Activated naive CD8-positive, alpha-beta T cell (primary cell): ENCODE data around the gene AGK.
"Not testable (repeated sequence)": the region's sequence is repeated elsewhere in the genome, so short reads cannot be mapped to it uniquely, and the experiment has no call there.

Source experiments
- H3K27ac Mint-ChIP-seq: one replicate; pipeline ENCODE4 v1.8.0; 2021; ENCODE audit warnings: mixed read lengths
- H3K27me3 Mint-ChIP-seq: one replicate; pipeline ENCODE4 v1.8.0; 2021; ENCODE audit warnings: mixed read lengths
- H3K36me3 Mint-ChIP-seq: one replicate; pipeline ENCODE4 v1.8.0; 2021; ENCODE audit warnings: mixed read lengths
- H3K4me1 Mint-ChIP-seq: one replicate; pipeline ENCODE4 v1.8.0; 2021; ENCODE audit warnings: low read depth, mixed read lengths
- H3K4me3 Mint-ChIP-seq: one replicate; pipeline ENCODE4 v1.8.0; 2021; ENCODE audit warnings: mild to moderate bottlenecking, mixed read lengths
- H3K9me3 Mint-ChIP-seq: one replicate; pipeline ENCODE4 v1.8.0; 2021; ENCODE audit warnings: low read depth, mixed read lengths

AGK gene

GRCh38 chr7:141634065-141634464 is 82.9 kb downstream of the AGK start:
- H3K4me1 Mint-ChIP-seq: no peaks in the 10 kb centered on the region
- no peaks in the 10 kb centered on the region for H3K9me3 Mint-ChIP-seq
- no peak overlapping the region for H3K4me3 Mint-ChIP-seq
- peaks cover 22% of the 10 kb centered on the region for H3K36me3 Mint-ChIP-seq
- no peak overlapping the region for H3K27ac Mint-ChIP-seq
- H3K27me3 Mint-ChIP-seq: no peaks in the 10 kb centered on the region

GRCh38 chr7:141636053-141636452 is 84.8 kb downstream of the AGK start:
- no peaks in the 10 kb centered on the region for H3K27me3 Mint-ChIP-seq
- no peaks in the 10 kb centered on the region for H3K9me3 Mint-ChIP-seq
- H3K36me3 Mint-ChIP-seq: peaks cover 27% of the 10 kb centered on the region
- no peak overlapping the region for H3K27ac Mint-ChIP-seq
- no peak overlapping the region for H3K4me3 Mint-ChIP-seq
- no peaks in the 10 kb centered on the region for H3K4me1 Mint-ChIP-seq

GRCh38 chr7:141640239-141640840 is 89.1 kb downstream of the AGK start:
- no peaks in the 10 kb centered on the region for H3K4me1 Mint-ChIP-seq
- no peaks in the 10 kb centered on the region for H3K27me3 Mint-ChIP-seq
- H3K27ac Mint-ChIP-seq: peak overlapping the region; percentile 9
- peaks cover 14% of the 10 kb centered on the region for H3K36me3 Mint-ChIP-seq
- H3K9me3 Mint-ChIP-seq: no peaks in the 10 kb centered on the region
- no peak overlapping the region for H3K4me3 Mint-ChIP-seq

GRCh38 chr7:141641876-141642275 is 90.7 kb downstream of the AGK start:
- H3K36me3 Mint-ChIP-seq: peaks cover 14% of the 10 kb centered on the region
- no peaks in the 10 kb centered on the region for H3K4me1 Mint-ChIP-seq
- H3K27me3 Mint-ChIP-seq: no peaks in the 10 kb centered on the region
- H3K9me3 Mint-ChIP-seq: no peaks in the 10 kb centered on the region
- no peak overlapping the region for H3K4me3 Mint-ChIP-seq
- H3K27ac Mint-ChIP-seq: no peak overlapping the region

GRCh38 chr7:141645188-141645587 is 94.0 kb downstream of the AGK start:
- peaks cover 5% of the 10 kb centered on the region for H3K36me3 Mint-ChIP-seq
- H3K27me3 Mint-ChIP-seq: no peaks in the 10 kb centered on the region
- no peak overlapping the region for H3K4me3 Mint-ChIP-seq
- H3K4me1 Mint-ChIP-seq: no peaks in the 10 kb centered on the region
- no peak overlapping the region for H3K27ac Mint-ChIP-seq
- H3K9me3 Mint-ChIP-seq: no peaks in the 10 kb centered on the region

GRCh38 chr7:141646826-141647480 is 95.7 kb downstream of the AGK start:
- H3K9me3 Mint-ChIP-seq: no peaks in the 10 kb centered on the region
- peak overlapping the region; percentile 79 for H3K27ac Mint-ChIP-seq
- peaks cover 2% of the 10 kb centered on the region for H3K36me3 Mint-ChIP-seq
- H3K27me3 Mint-ChIP-seq: no peaks in the 10 kb centered on the region
- no peaks in the 10 kb centered on the region for H3K4me1 Mint-ChIP-seq
- H3K4me3 Mint-ChIP-seq: no peak overlapping the region

GRCh38 chr7:141647701-141648100 is 96.5 kb downstream of the AGK start:
- H3K27ac Mint-ChIP-seq, H3K4me3 Mint-ChIP-seq, H3K27me3 Mint-ChIP-seq, H3K9me3 Mint-ChIP-seq, H3K4me1 Mint-ChIP-seq, H3K36me3 Mint-ChIP-seq: not testable (repeated sequence)

GRCh38 chr7:141648276-141649114 is 97.3 kb downstream of the AGK start:
- Mint-ChIP-seq H3K27me3 (no peaks in the 10 kb centered on the region), H3K36me3 (peaks cover 2% of the 10 kb centered on the region), H3K4me1 (no peaks in the 10 kb centered on the region), H3K27ac (peak overlapping the region; percentile 46), H3K4me3 (no peak overlapping the region), H3K9me3 (no peaks in the 10 kb centered on the region)

GRCh38 chr7:141649137-141649864 is 98.1 kb downstream of the AGK start:
- Mint-ChIP-seq H3K4me3 (no peak overlapping the region), H3K27ac (peak overlapping the region; percentile 71), H3K27me3 (no peaks in the 10 kb centered on the region), H3K4me1 (peaks cover under 1% of the 10 kb centered on the region), H3K36me3 (peaks cover 2% of the 10 kb centered on the region), H3K9me3 (no peaks in the 10 kb centered on the region)

- no peaks in the 10 kb centered on the region for H3K27me3 Mint-ChIP-seq
- H3K9me3 Mint-ChIP-seq: no peaks in the 10 kb centered on the region
- no peak overlapping the region for H3K4me3 Mint-ChIP-seq
- H3K4me1 Mint-ChIP-seq: peaks cover 5% of the 10 kb centered on the region
- peaks cover 2% of the 10 kb centered on the region for H3K36me3 Mint-ChIP-seq
- peak overlapping the region; percentile 23 for H3K27ac Mint-ChIP-seq
Measured at GRCh38 chr7:141649865-141650634, 98.8 kb downstream of the AGK start.

GRCh38 chr7:141651417-141651816 is 100.2 kb downstream of the AGK start:
- Mint-ChIP-seq H3K4me1 (peaks cover 5% of the 10 kb centered on the region), H3K36me3 (peaks cover 2% of the 10 kb centered on the region), H3K27ac (no peak overlapping the region), H3K4me3 (no peak overlapping the region), H3K27me3 (no peaks in the 10 kb centered on the region), H3K9me3 (no peaks in the 10 kb centered on the region)

GRCh38 chr7:141652691-141653090 is 101.5 kb downstream of the AGK start:
- Mint-ChIP-seq H3K27me3 (no peaks in the 10 kb centered on the region), H3K9me3 (no peaks in the 10 kb centered on the region), H3K4me1 (peaks cover 5% of the 10 kb centered on the region), H3K27ac (no peak overlapping the region), H3K36me3 (peaks cover 2% of the 10 kb centered on the region), H3K4me3 (no peak overlapping the region)

- H3K27me3 Mint-ChIP-seq: no peaks in the 10 kb centered on the region
- H3K36me3 Mint-ChIP-seq: peaks cover 1% of the 10 kb centered on the region
- peak overlapping the region; percentile 67 for H3K27ac Mint-ChIP-seq
- H3K9me3 Mint-ChIP-seq: no peaks in the 10 kb centered on the region
- H3K4me1 Mint-ChIP-seq: peaks cover 5% of the 10 kb centered on the region
- H3K4me3 Mint-ChIP-seq: no peak overlapping the region
Measured at GRCh38 chr7:141654551-141654950, 103.3 kb downstream of the AGK start.

GRCh38 chr7:141659501-141659900 is 108.3 kb downstream of the AGK start:
- peak overlapping the region; percentile 76 for H3K27ac Mint-ChIP-seq

More at GRCh38 chr7:141659501-141659900, 108.3 kb downstream of the AGK start:
- H3K27me3 Mint-ChIP-seq: no peaks in the 10 kb centered on the region
- peaks cover 9% of the 10 kb centered on the region for H3K4me1 Mint-ChIP-seq
- H3K4me3 Mint-ChIP-seq: no peak overlapping the region
- H3K9me3 Mint-ChIP-seq: no peaks in the 10 kb centered on the region
- peaks cover 2% of the 10 kb centered on the region for H3K36me3 Mint-ChIP-seq
